Stimulated activated CD4-positive, alpha-beta T cell treated with anti-CD3 and anti-CD28 coated beads, Interleukin-2, amount 100 ng/mL, for 48 hours (primary cell): ENCODE results near the gene OR2B6.

ENCODE experiments used
- DNase-seq, 2 donors: peaks; one replicate each; pipeline ENCODE4 v3.0.0-alpha.2; 2020

The OR2B6 gene

DNA sequence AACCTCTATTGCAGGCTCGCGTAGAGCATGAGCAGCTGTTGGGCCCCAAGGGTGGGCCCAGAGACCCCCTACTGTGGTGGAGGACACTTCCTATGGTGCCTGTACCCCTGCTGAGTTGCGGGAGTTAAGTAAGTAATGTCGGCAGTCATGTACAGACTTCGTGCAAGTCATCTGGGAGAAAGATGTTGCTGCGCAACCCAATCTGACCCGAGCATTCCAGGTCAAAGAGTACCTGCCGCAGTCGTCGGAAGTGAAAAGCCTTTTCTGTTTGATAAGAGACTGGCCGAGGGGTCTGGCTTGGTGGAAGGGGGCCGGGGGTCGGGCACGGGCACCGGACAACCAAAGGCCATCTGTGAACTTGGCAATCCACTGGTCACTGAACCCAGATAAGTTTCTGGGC, 44.3 kb downstream of the OR2B6 start:
- no peak for DNase-seq

DNA sequence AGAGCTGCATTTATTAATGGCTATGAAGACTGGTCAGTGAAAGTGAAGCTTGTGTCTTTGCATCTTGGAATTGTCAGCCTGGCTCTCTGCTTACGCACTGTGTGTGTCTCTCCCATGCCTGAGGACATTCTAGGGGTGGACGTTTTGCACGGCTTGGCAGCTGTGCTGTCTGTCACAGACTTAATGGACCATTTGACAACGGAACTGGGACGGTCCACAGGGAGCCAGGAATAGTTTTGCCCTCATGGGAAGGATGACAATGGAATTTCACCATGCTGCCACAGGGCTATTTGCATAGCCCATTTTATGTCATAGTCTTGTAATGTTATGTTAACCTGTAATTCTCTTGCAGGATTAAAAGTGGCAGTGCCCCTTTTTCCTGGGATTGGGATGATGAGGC, 44.7 kb downstream of the OR2B6 start:
- DNase-seq: no peak

DNA sequence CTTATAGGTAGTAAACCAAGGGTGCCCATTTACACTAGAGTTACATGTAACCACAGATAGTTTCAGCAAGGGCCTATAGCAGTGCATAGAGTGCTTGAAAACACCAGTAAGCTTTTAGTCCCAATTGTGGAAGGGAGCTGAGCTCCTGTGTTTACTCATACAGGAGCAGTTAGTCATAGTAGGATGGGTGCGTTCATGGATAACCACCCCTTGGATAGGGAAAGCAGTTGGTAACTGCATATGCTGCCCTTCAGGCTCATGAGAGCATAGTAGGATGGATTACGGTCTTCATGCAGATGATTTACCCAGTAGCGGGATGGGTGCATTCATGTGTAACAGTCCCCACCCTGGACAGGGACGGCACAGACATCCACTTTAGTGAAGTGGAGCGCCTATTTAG, 45.1 kb downstream of the OR2B6 start:
- DNase-seq: no peak

DNA sequence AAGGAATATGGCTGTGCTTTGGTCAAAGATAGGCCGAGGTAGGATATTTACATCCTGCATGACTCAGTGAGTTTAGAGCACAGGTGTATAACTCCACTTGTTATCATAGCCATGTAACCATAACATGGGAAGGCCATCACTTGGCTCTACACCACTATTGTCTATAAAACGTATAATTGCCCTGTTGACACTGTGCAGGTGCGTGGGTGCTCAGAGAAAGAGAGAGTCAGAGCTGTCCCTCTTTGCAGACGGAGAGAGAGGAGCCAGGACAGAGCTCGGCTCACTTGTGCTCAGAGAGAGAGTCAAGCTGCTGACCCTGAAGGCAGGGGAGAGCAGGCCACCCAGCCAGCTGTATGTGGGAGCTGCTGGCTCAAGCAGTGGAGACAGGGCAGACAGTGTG, 46.0 kb downstream of the OR2B6 start:
- no peak for DNase-seq

DNA sequence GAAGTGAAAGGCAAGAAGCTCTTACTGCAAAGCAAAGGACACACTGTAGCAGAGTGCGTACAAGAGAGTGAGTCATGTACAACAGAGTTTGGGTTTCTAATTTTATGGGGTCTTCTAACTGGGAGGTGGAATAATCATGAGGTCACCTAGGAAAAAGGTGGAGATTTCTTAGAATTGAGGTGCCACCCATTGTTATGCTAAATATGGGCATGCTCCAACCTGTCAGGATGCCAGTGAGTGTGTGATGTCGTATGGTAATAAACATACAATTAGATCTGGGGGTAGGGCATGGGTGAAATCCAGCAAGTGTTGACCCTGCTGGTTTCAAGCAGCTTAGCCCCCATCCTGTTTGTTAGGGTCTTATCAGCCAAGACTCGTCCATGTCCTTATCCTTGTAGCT, 46.6 kb downstream of the OR2B6 start:
- no peak for DNase-seq

DNA sequence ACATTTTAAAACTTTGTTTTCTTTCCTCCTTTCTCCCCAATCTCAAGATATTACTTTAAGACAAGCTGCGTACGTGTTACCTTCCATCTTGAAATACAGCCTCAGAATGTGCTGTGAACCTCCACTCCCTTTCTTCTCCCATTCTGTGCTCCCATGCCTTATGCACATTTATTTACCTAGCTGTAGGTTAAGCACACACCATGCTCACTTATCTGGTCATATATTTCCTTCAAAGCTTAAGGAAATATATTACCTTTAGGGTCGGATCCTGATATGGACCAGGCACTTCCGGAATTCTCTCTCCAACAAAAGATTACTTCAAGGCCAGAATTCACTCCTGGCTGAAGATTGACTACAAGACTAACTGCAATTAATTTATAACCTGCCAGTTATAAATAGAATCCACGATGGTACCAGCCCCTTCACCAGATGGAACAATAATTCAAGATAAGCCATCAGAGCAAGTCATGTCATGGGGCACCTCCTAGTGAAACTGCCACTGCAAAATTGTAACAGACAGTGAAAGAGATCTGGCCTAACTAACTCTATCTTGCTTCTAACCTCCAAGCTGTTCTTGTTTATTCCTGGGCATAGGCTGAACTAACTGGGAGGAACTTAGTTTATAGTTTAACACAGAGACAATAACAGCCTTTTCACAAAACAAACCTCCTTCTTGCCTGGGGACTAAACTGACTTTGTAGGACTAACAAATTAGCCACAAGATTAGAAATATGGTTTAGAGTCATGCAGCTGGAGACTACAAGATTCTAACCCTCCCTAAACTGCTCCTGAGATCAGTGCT, 47.5 kb downstream of the OR2B6 start:
- DNase-seq: no peak

DNA sequence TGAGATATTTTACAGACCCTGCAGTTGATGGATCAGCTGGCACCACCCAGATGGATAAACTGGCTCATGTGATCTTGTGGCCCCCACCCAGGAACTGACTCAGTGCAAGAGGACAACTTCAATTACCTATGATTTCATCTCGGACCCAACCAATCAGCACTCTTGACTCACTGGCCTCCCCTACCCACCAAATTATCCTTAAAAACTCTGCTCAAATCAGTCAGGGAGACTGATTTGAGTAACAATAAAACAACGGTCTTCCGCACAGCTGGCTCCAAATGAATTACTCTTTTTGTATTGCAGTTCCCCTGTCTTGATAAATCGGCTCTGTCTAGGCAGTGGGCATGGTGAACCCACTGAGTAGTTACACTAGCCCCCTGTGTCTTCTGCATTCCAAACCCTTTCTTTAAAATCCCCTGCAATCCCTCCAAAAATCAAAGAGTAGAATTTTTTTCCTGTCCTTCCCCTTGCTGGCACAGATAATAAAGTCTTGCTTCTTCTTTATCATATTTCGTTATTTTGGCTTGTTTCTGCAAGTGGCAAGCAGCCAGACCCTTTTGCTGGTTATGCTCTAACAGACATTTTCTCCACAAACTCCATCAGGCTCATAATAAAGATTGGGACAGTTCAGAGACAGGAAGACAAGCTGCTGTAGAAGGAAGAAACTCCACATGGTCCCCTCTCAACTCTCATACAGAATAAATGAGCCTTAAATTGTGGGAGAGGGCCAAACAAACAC, 48.3 kb downstream of the OR2B6 start:
- DNase-seq: no peak

DNA sequence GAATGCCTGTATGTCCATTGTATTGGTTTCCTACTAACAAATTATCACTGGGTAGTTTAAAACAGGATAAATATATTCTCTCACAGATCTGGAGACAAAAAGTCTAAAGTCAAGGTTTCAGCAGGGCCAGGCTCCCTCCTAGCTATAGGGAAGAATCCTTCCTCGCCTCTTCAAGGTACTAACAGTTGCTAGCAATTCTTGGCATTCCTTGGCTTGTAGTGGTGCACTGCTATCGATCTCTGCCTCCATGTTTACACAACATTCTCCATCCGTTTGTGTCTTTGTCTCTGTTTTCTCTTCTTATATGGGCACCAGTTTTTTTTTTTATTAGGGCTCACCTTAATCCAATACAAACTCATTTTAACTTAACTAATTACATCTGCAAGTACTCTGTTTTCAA, 48.9 kb downstream of the OR2B6 start:
- no peak for DNase-seq
